ENCODE data around the gene TMOD4. TPM values are rescaled to one million over a fixed set of nuclear protein-coding genes. Genes with fewer than 3 reads are reported as not detected.
"Not testable (repeated sequence)": the region's sequence is repeated elsewhere in the genome, so short reads cannot be mapped to it uniquely, and the experiment has no call there.

The TMOD4 gene
- total and polyA plus RNA-seq, 3 experiments from 2014 or later = 1.0 to 3.7 (median 2.4) TPM

DNA sequence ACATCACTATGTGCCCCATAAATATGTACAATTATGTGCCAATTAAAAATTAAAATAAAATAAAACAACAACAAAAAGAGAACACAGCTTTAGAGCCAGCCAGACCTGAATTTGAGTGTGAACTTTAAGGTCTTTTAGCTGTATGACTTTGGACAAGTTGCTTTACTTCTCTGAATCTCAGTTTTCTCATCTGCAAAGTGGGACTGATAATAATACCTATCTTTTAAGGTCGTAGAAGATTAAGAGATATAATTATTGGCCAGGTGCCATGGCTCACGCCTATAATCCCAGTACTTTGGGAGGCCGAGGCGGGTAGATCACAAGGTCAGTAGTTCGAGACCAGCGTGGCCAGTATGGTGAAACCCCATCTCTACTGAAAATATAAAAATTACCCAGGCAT, 17.5 kb upstream of the TMOD4 start:
- no peaks in the 10 kb centered on the region for H3K9me3 ChIP-seq (ENCODE audit: low read length)
- H3K9me3 Mint-ChIP-seq = peaks cover 0 to under 1% (median 0%) of the 10 kb centered on the region in 5 donors
- no peak overlapping the region for H3K4me3 ChIP-seq (ENCODE audit: low read length)
- no peak for DNase-seq
- CTCF ChIA-PET = interaction anchor here (1.1 to 1.3 kb wide), 3 partner anchors 13 to 94 kb away, joined by 3 to 5 read pairs (median 4); partner anchors contain the start of gene TNFAIP8L2
- no peaks in the 10 kb centered on the region for H3K27me3 ChIP-seq (ENCODE audit: insufficient read depth, low read length, poor library complexity, severe bottlenecking)
- peaks cover 4 to 8% of the 10 kb centered on the region in 2 donors for H3K27me3 Mint-ChIP-seq
- no peak overlapping the region for H3K27ac ChIP-seq (ENCODE audit: low read depth, low read length)
- H3K4me1 Mint-ChIP-seq = peaks cover 30 to 42% (median 40%) of the 10 kb centered on the region in 3 donors
- H3K36me3 Mint-ChIP-seq = peaks cover 0 to 10% (median 0%) of the 10 kb centered on the region in 3 donors
- POLR2A ChIA-PET = interaction anchor here (0.6 kb wide), 1 partner anchor 57 kb away, joined by 4 read pairs; no protein-coding TSS in a partner anchor
- H3K4me3 Mint-ChIP-seq = no peak overlapping the region
- H3K36me3 ChIP-seq (ENCODE audit: insufficient read depth, low read length) = no peaks in the 10 kb centered on the region
- peaks cover 24% of the 10 kb centered on the region for H3K4me1 ChIP-seq (ENCODE audit: insufficient read depth, low read length)
- H3K27ac Mint-ChIP-seq = no peak overlapping the region

- Mint-ChIP-seq H3K9me3 (no peaks in the 10 kb centered on the region), H3K36me3 (peaks cover 0 to 10% (median 0%) of the 10 kb centered on the region in 3 donors), H3K4me3 (peak overlapping the region in 2 of 7 donors; percentile 43 to 59), H3K27ac (no peak overlapping the region), H3K4me1 (peaks cover 27 to 44% (median 42%) of the 10 kb centered on the region in 3 donors), H3K27me3 (peaks cover 2 to 8% of the 10 kb centered on the region in 2 donors)
- Histone ChIP-seq H3K4me3 (ENCODE audit: low read length) (no peak overlapping the region), H3K9me3 (ENCODE audit: low read length) (no peaks in the 10 kb centered on the region), H3K36me3 (ENCODE audit: insufficient read depth, low read length) (no peaks in the 10 kb centered on the region), H3K27me3 (ENCODE audit: insufficient read depth, low read length, poor library complexity, severe bottlenecking) (no peaks in the 10 kb centered on the region), H3K27ac (ENCODE audit: low read depth, low read length) (no peak overlapping the region), H3K4me1 (ENCODE audit: insufficient read depth, low read length) (peaks cover 19% of the 10 kb centered on the region)
- ChIA-PET POLR2A (no interaction called here), CTCF (interaction anchor here (1.1 to 1.3 kb wide), 2 partner anchors 35 to 92 kb away, joined by 3 to 4 read pairs; partner anchors contain the start of gene TNFAIP8L2)
- no peak for DNase-seq
Measured at GRCh38 chr1:151192047-151192446, 16.3 kb upstream of the TMOD4 start.

DNA sequence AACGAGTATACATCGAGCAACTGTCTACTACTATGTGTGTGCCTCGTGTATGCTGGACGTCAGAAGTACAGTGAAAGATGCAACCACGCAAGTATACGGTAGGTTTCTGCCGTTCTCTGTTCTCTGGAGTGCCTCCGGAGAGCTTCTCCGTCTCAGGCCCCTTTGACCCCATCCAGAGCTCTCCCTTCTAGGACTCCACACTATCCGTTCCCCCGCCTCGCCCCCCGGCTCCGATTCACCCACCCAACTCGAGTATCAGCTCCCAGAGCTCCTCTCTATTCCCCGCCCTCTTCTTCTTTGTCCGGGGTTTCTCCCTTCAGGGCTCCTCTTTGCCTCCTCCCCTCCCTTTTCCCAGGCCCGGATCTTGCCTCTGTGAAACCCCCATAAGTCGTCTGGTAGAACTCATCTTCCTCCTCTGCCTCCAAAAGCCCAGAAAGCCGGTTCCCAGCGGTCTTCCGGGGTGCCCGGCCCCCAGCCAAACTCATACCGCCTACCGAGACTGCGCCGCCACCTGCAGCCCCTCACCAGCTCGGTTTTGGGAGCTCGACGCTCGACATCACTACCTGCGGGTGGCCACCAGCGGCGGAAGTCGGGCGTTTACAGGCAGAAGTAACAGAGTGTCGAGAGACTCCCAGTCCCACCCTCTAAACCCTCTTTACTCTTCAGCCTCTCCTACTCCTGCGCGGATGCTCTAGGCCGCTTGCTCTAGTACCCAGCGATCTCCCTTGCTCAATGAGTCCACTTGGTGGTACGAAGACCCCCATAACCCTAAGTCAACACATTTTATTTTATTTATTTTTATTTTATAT, 14.1 kb upstream of the TMOD4 start, which contains the start of gene VPS72:
VPS72 (minus strand) TSS at position 561 of the 809 bp plus-strand sequence; CDS start at position 485, 76 bp downstream.
- ChIA-PET POLR2A (interaction anchor here (0.6 to 2.0 kb wide), 10 partner anchors 9 to 130 kb away, joined by 3 to 8 read pairs (median 4); partner anchors contain the start of genes CDC42SE1, LYSMD1, MLLT11 and PIP5K1A), CTCF (interaction anchor here (0.6 to 1.6 kb wide), 10 partner anchors 9 to 90 kb away, joined by 3 to 6 read pairs (median 3); partner anchors contain the start of genes PIP5K1A, TMOD4 and TNFAIP8L2)
- H3K36me3 ChIP-seq (ENCODE audit: insufficient read depth, low read length) = no peaks in the 10 kb centered on the region
- DNase-seq = peak; percentile 78 to 90 (median 81)
- no peaks in the 10 kb centered on the region for H3K9me3 Mint-ChIP-seq
- H3K4me3 Mint-ChIP-seq = peak within 1 kb of the TSS; percentile 97 to 100 (median 99)
- peak within 1 kb of the TSS; percentile 93 for H3K4me3 ChIP-seq (ENCODE audit: low read length)
- no peaks in the 10 kb centered on the region for H3K9me3 ChIP-seq (ENCODE audit: low read length)
- peaks cover 19% of the 10 kb centered on the region for H3K4me1 ChIP-seq (ENCODE audit: insufficient read depth, low read length)
- H3K27ac Mint-ChIP-seq = peak within 1 kb of the TSS; percentile 94 to 100 (median 98)
- peaks cover 0 to 29% (median 5%) of the 10 kb centered on the region in 3 donors for H3K36me3 Mint-ChIP-seq
- no peaks in the 10 kb centered on the region for H3K27me3 ChIP-seq (ENCODE audit: insufficient read depth, low read length, poor library complexity, severe bottlenecking)
- peak within 1 kb of the TSS; percentile 78 for H3K27ac ChIP-seq (ENCODE audit: low read depth, low read length)
- peaks cover 28 to 47% (median 44%) of the 10 kb centered on the region in 3 donors for H3K4me1 Mint-ChIP-seq
- peaks cover 0 to 4% of the 10 kb centered on the region in 2 donors for H3K27me3 Mint-ChIP-seq

GRCh38 chr1:151188667-151189066, 12.9 kb upstream of the TMOD4 start:
- Histone ChIP-seq H3K27ac (ENCODE audit: low read depth, low read length) (peak overlapping the region; percentile 78), H3K4me1 (ENCODE audit: insufficient read depth, low read length) (peaks cover 19% of the 10 kb centered on the region)
- ChIA-PET CTCF (interaction anchor here (1.0 kb wide), 1 partner anchor 89 kb away, joined by 3 read pairs; no protein-coding TSS in a partner anchor), POLR2A (interaction anchor here (0.5 kb wide), 1 partner anchor 8 kb away, joined by 11 read pairs; no protein-coding TSS in a partner anchor)
- H3K9me3 ChIP-seq (ENCODE audit: low read length); H3K27me3 Mint-ChIP-seq; DNase-seq; H3K9me3 Mint-ChIP-seq; H3K4me3 ChIP-seq (ENCODE audit: low read length); H3K27me3 ChIP-seq (ENCODE audit: insufficient read depth, low read length, poor library complexity, severe bottlenecking); H3K36me3 ChIP-seq (ENCODE audit: insufficient read depth, low read length): not testable (repeated sequence)
- peak overlapping the region; percentile 97 to 100 (median 99) for H3K4me3 Mint-ChIP-seq
- peaks cover 0 to 40% (median 9%) of the 10 kb centered on the region in 3 donors for H3K36me3 Mint-ChIP-seq
- peak overlapping the region in 5 of 8 donors; percentile 68 to 98 (median 96) for H3K27ac Mint-ChIP-seq
- peaks cover 28 to 47% (median 44%) of the 10 kb centered on the region in 3 donors for H3K4me1 Mint-ChIP-seq

GRCh38 chr1:151187205-151187604, 11.4 kb upstream of the TMOD4 start:
- no peak for DNase-seq
- no peaks in the 10 kb centered on the region for H3K9me3 Mint-ChIP-seq
- CTCF ChIA-PET = no interaction called here
- no peaks in the 10 kb centered on the region for H3K27me3 Mint-ChIP-seq
- H3K27ac ChIP-seq (ENCODE audit: low read depth, low read length) = no peak overlapping the region
- H3K9me3 ChIP-seq (ENCODE audit: low read length) = no peaks in the 10 kb centered on the region
- H3K4me1 Mint-ChIP-seq = peaks cover 28 to 51% (median 44%) of the 10 kb centered on the region in 3 donors
- POLR2A ChIA-PET = no interaction called here
- no peaks in the 10 kb centered on the region for H3K27me3 ChIP-seq (ENCODE audit: insufficient read depth, low read length, poor library complexity, severe bottlenecking)
- peak overlapping the region in 1 of 7 donors; percentile 7 for H3K4me3 Mint-ChIP-seq
- peak overlapping the region in 1 of 8 donors; percentile 53 for H3K27ac Mint-ChIP-seq
- no peak overlapping the region for H3K4me3 ChIP-seq (ENCODE audit: low read length)
- peaks cover 12% of the 10 kb centered on the region for H3K36me3 ChIP-seq (ENCODE audit: insufficient read depth, low read length)
- peaks cover 8 to 52% (median 17%) of the 10 kb centered on the region in 3 donors for H3K36me3 Mint-ChIP-seq
- H3K4me1 ChIP-seq (ENCODE audit: insufficient read depth, low read length) = peaks cover 19% of the 10 kb centered on the region

- Mint-ChIP-seq H3K9me3 (no peaks in the 10 kb centered on the region), H3K4me3 (no peak overlapping the region), H3K27me3 (no peaks in the 10 kb centered on the region), H3K36me3 (peaks cover 14 to 74% (median 34%) of the 10 kb centered on the region in 3 donors), H3K27ac (peak overlapping the region in 1 of 8 donors; percentile 54), H3K4me1 (peaks cover 17 to 31% (median 26%) of the 10 kb centered on the region in 3 donors)
- DNase-seq = no peak
- peaks cover 16% of the 10 kb centered on the region for H3K36me3 ChIP-seq (ENCODE audit: insufficient read depth, low read length)
- no peaks in the 10 kb centered on the region for H3K9me3 ChIP-seq (ENCODE audit: low read length)
- no peaks in the 10 kb centered on the region for H3K27me3 ChIP-seq (ENCODE audit: insufficient read depth, low read length, poor library complexity, severe bottlenecking)
- peaks cover 11% of the 10 kb centered on the region for H3K4me1 ChIP-seq (ENCODE audit: insufficient read depth, low read length)
- no peak overlapping the region for H3K27ac ChIP-seq (ENCODE audit: low read depth, low read length)
- ChIA-PET POLR2A (no interaction called here), CTCF (interaction anchor here (0.6 kb wide), 1 partner anchor 176 kb away, joined by 3 read pairs; the partner anchor contains the start of gene PRUNE1)
- no peak overlapping the region for H3K4me3 ChIP-seq (ENCODE audit: low read length)
Measured at GRCh38 chr1:151184211-151184610, 8.4 kb upstream of the TMOD4 start.

DNA sequence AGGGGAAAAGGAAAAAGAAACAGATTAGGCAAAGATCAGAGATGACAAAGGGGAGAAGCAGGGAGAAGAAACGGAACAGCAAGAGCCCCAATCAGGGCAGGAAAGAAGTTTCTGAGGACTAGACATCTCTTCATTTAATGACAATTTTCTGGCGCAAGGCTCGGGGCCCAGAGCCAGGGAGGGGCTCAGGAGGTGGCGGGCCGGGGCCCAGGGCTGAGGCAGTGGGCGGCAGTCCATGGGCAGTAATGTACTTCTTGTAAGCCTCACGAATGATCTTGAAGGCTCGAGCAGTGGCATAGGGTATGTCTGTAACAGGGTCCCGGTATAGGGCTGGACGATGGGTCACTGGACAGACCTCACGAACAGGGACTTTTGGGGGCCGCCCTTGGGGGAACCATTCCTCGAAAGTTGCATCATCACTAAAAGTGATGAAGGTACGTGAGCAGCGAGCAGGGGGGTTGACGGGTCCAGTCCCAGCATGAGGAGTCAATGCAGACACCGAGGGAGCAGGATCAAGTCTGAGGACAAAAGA, 799 bp upstream of the TMOD4 start:
- H3K36me3 ChIP-seq (ENCODE audit: insufficient read depth, low read length) = peaks cover 22% of the 10 kb centered on the region
- POLR2A ChIA-PET = no interaction called here
- H3K4me3 ChIP-seq (ENCODE audit: low read length) = no peak overlapping the region

More for the DNA sequence above, 799 bp upstream of the TMOD4 start:
- CTCF ChIA-PET = interaction anchor here (0.8 to 1.2 kb wide), 2 partner anchors 13 to 74 kb away, joined by 3 read pairs; no protein-coding TSS in a partner anchor
- H3K27ac Mint-ChIP-seq = no peak overlapping the region
- DNase-seq = no peak
- H3K36me3 Mint-ChIP-seq = peaks cover 14 to 86% (median 36%) of the 10 kb centered on the region in 3 donors
- no peaks in the 10 kb centered on the region for H3K9me3 ChIP-seq (ENCODE audit: low read length)
- H3K4me1 ChIP-seq (ENCODE audit: insufficient read depth, low read length) = no peaks in the 10 kb centered on the region
- no peak overlapping the region for H3K4me3 Mint-ChIP-seq
- peaks cover 0 to 1% of the 10 kb centered on the region in 2 donors for H3K27me3 Mint-ChIP-seq
- H3K27me3 ChIP-seq (ENCODE audit: insufficient read depth, low read length, poor library complexity, severe bottlenecking) = no peaks in the 10 kb centered on the region
- no peak overlapping the region for H3K27ac ChIP-seq (ENCODE audit: low read depth, low read length)
- H3K9me3 Mint-ChIP-seq = no peaks in the 10 kb centered on the region
- H3K4me1 Mint-ChIP-seq = peaks cover 0 to 4% (median 0%) of the 10 kb centered on the region in 3 donors
